Left colon (tissue), 2 donors: Measurements from ENCODE around the gene FMN2. TPM values are rescaled to one million over a fixed set of nuclear protein-coding genes. Genes with fewer than 3 reads are reported as not detected.
A peak's percentile ranks its signal among the peaks of the same experiment; 100 is the strongest.

Source experiments
- ATAC-seq: fragments of 200-7000 bp; cut with Tn5 transposase; one replicate; pipeline ENCODE4 v1.9.1; 2020; ENCODE audit warnings: mild to moderate bottlenecking, moderate library complexity
- DNase-seq, 2 donors: peaks; one replicate each; pipeline ENCODE4 v3.0.0-alpha.2; 2020
- intact Hi-C, 2 donors: fragments of 100-400 bp; cut with DNase I in 1 of 2; cut with micrococcal nuclease in 1 of 2; formaldehyde crosslinking; loops; one replicate each; pipeline versions ENCODE4 v1.11.2 to v1.14.0; 2022; cut with DNase I, micrococcal nuclease
- total RNA-seq, 2 donors: library from RNA; stranded (reverse); fragmentation: NEBNext Ultra II Directional; extraction: Animal tissue kit (Norgen Biotek cat#: 25700); gene quantifications; one replicate each; pipeline ENCODE4 v1.2.1, GENCODE V29; 2021
- donor health status: DM: no; HTN: no; CAD: no.
- donor health status: DM: yes; HTN: yes; CAD: no.

The FMN2 gene
- total RNA-seq, 2 donors from 2014 or later = 2.6 to 3.0 TPM

GRCh38 chr1:240491156-240491555 is 399.5 kb downstream of the FMN2 start:
- ATAC-seq (no peak), DNase-seq (no peak)
- intact Hi-C loops = no loop called here

GRCh38 chr1:240491796-240492195 is 400.1 kb downstream of the FMN2 start:
- no peak for DNase-seq
- ATAC-seq = no peak
- intact Hi-C loops = no loop called here

GRCh38 chr1:240492832-240493440 is 401.3 kb downstream of the FMN2 start:
- intact Hi-C loops = no loop called here
- DNase-seq = peak in 1 of 2 donors; percentile 73
- peak; percentile 88 for ATAC-seq

GRCh38 chr1:240495601-240496000 is 403.9 kb downstream of the FMN2 start:
- no peak for DNase-seq
- no peak for ATAC-seq
- intact Hi-C loops = no loop called here

GRCh38 chr1:240496356-240496755 is 404.7 kb downstream of the FMN2 start:
- DNase-seq = no peak
- intact Hi-C loops = no loop called here
- no peak for ATAC-seq

GRCh38 chr1:240496941-240497340 is 405.3 kb downstream of the FMN2 start:
- no peak for ATAC-seq
- intact Hi-C loops = no loop called here
- DNase-seq = no peak

GRCh38 chr1:240497908-240498307 is 406.2 kb downstream of the FMN2 start:
- intact Hi-C loops = no loop called here
- ATAC-seq = no peak

GRCh38 chr1:240498335-240498734 is 406.7 kb downstream of the FMN2 start:
- intact Hi-C loops = no loop called here
- ATAC-seq (no peak), DNase-seq (no peak)

More at GRCh38 chr1:240497908-240498307, 406.2 kb downstream of the FMN2 start:
- DNase-seq = no peak

- DNase-seq (no peak), ATAC-seq (no peak)
- intact Hi-C loops = no loop called here
Observed at GRCh38 chr1:240499012-240499411, 407.3 kb downstream of the FMN2 start.

GRCh38 chr1:240500647-240501046 is 409.0 kb downstream of the FMN2 start:
- DNase-seq (no peak), ATAC-seq (no peak)
- intact Hi-C loops = no loop called here

GRCh38 chr1:240501115-240501514 is 409.4 kb downstream of the FMN2 start:
- ATAC-seq = no peak
- DNase-seq = no peak
- intact Hi-C loops = no loop called here

GRCh38 chr1:240503036-240503435 is 411.4 kb downstream of the FMN2 start:
- DNase-seq = no peak
- no peak for ATAC-seq
- intact Hi-C loops = no loop called here

- DNase-seq (no peak), ATAC-seq (no peak)
- intact Hi-C loops = no loop called here
Observed at GRCh38 chr1:240503558-240503957, 411.9 kb downstream of the FMN2 start.

- intact Hi-C loops = loop anchor here in 1 of 2 donors (5.0 kb wide), 1 partner anchor 94 kb away; no protein-coding TSS in a partner anchor
- no peak for DNase-seq
- ATAC-seq = no peak
Observed at GRCh38 chr1:240506176-240506575, 414.5 kb downstream of the FMN2 start.

- intact Hi-C loops = loop anchor here in 1 of 2 donors (5.0 kb wide), 1 partner anchor 96 kb away; no protein-coding TSS in a partner anchor
- DNase-seq = no peak
- no peak for ATAC-seq
Observed at GRCh38 chr1:240508201-240508600, 416.5 kb downstream of the FMN2 start.

GRCh38 chr1:240508950-240509349 is 417.3 kb downstream of the FMN2 start:
- ATAC-seq (no peak), DNase-seq (no peak)
- intact Hi-C loops = loop anchor here in 1 of 2 donors (5.0 kb wide), 1 partner anchor 97 kb away; no protein-coding TSS in a partner anchor

GRCh38 chr1:240511789-240512188 is 420.1 kb downstream of the FMN2 start:
- DNase-seq (no peak), ATAC-seq (no peak)
- intact Hi-C loops = no loop called here

- DNase-seq = no peak
- intact Hi-C loops = no loop called here
- no peak for ATAC-seq
Observed at GRCh38 chr1:240515505-240515904, 423.8 kb downstream of the FMN2 start.

- ATAC-seq = no peak
- intact Hi-C loops = no loop called here
- no peak for DNase-seq
Observed at GRCh38 chr1:240516069-240516468, 424.4 kb downstream of the FMN2 start.

GRCh38 chr1:240517891-240518290 is 426.2 kb downstream of the FMN2 start:
- intact Hi-C loops = no loop called here
- no peak for DNase-seq
- ATAC-seq = no peak
